PC-3 (cell line): ENCODE measurements around the gene HSD17B7.

Experiments
- CTCF ChIP-seq: fragments of 300-600 bp; sonication (generic); conservative IDR thresholded peaks from 2 replicates; pipeline ENCODE4 v1.5.1; 2017; ENCODE audit warnings: antibody characterized with exemption, low read depth, mild to moderate bottlenecking, low read length
- EZH2 ChIP-seq: fragments of 300-600 bp; sonication (generic); IDR thresholded peaks from one replicate; pipeline ENCODE4 v1.6.1; 2017; ENCODE audit warnings: antibody characterized with exemption, mild to moderate bottlenecking, low read length; ENCODE audit not compliant: unreplicated experiment

GRCh38 chr1:162823771-162824525, 33.4 kb downstream of the HSD17B7 start:
- TF ChIP-seq CTCF (no peak), EZH2 (no peak)
